Hepatocyte (in vitro differentiated cells): ENCODE measurements around the gene OR51F2. TPM values are rescaled to one million over a fixed set of nuclear protein-coding genes. Genes with fewer than 3 reads are reported as not detected.

Experiments
- DNase-seq: peaks from one replicate; pipeline ENCODE4 v3.0.0-alpha.2; 2016; ENCODE audit warnings: low spot score
- H2AFZ ChIP-seq: fragments of 200-600 bp; sonication (generic); 2 replicates; pipeline ENCODE4 v1.6.0; 2016; ENCODE audit warnings: antibody characterized with exemption, mild to moderate bottlenecking
- H3K27ac ChIP-seq: fragments of 200-600 bp; sonication (generic); 2 replicates; pipeline ENCODE4 v1.5.1; 2016; ENCODE audit warnings: mild to moderate bottlenecking
- H3K27me3 ChIP-seq: fragments of 200-600 bp; sonication (generic); 2 replicates; pipeline ENCODE4 v1.6.1; 2016
- H3K36me3 ChIP-seq: fragments of 200-600 bp; sonication (generic); replicated peaks from 2 replicates; pipeline ENCODE4 v1.5.1; 2016; ENCODE audit warnings: low read depth; ENCODE audit not compliant: insufficient read depth
- H3K4me1 ChIP-seq: fragments of 200-600 bp; sonication (generic); 2 replicates; pipeline ENCODE4 v1.5.1; 2016; ENCODE audit warnings: mild to moderate bottlenecking, moderate library complexity; ENCODE audit not compliant: insufficient read depth
- H3K4me2 ChIP-seq: fragments of 200-600 bp; sonication (generic); 2 replicates; pipeline ENCODE4 v1.6.0; 2016
- H3K4me3 ChIP-seq: fragments of 200-600 bp; sonication (generic); 2 replicates; pipeline ENCODE4 v1.5.1; 2016; ENCODE audit warnings: mild to moderate bottlenecking
- H3K79me2 ChIP-seq: fragments of 200-600 bp; sonication (generic); 2 replicates; pipeline ENCODE4 v1.6.0; 2017; ENCODE audit warnings: mild to moderate bottlenecking
- H3K9me2 ChIP-seq: fragments of 200-600 bp; sonication (generic); replicated peaks from 2 replicates; pipeline ENCODE4 v1.6.0; 2017; ENCODE audit warnings: mild to moderate bottlenecking; ENCODE audit not compliant: insufficient read depth
- H3K9me3 ChIP-seq: fragments of 200-600 bp; sonication (generic); 2 replicates; pipeline ENCODE4 v1.5.1; 2016; ENCODE audit warnings: low read depth, mild to moderate bottlenecking
- H4K20me1 ChIP-seq: fragments of 200-600 bp; sonication (generic); 2 replicates; pipeline ENCODE4 v1.6.0; 2016; ENCODE audit warnings: mild to moderate bottlenecking; ENCODE audit not compliant: insufficient read depth, poor library complexity, severe bottlenecking
- EZH2 ChIP-seq: fragments of 200-600 bp; sonication (generic); IDR thresholded peaks from 2 replicates; pipeline ENCODE4 v1.6.1; 2016; ENCODE audit warnings: antibody characterized with exemption, mild to moderate bottlenecking, borderline replicate concordance
- EZH2phosphoT487 ChIP-seq: fragments of 200-600 bp; sonication (generic); IDR thresholded peaks from one replicate; pipeline ENCODE4 v1.6.1; 2018; ENCODE audit warnings: antibody characterized with exemption, mild to moderate bottlenecking, low read depth, moderate library complexity; ENCODE audit not compliant: unreplicated experiment, severe bottlenecking
- WGBS: methylation state at CpG from one replicate; pipeline ENCODE4 v1.1.6; 2016; ENCODE audit warnings: low lambda C conversion rate; ENCODE audit errors: missing lambda C conversion rate; 5-methylcytosine and 5-hydroxymethylcytosine counted together
- polyA plus RNA-seq: library from polyadenylated mRNA; unstranded; fragments of >200 nt; fragmentation: Nextera tagmentation; extraction: Ambion mirVana; gene quantifications from 2 replicates; pipeline ENCODE4 v1.2.1, GENCODE V29; 2016
- total RNA-seq: library from RNA; depleted of rRNA; stranded (reverse); fragments of >200 nt; gene quantifications from 2 replicates; pipeline ENCODE4 v1.2.3, GENCODE V29; 2014
- TF ChIP-seq, protein P1 (sequence below): fragments of 200-600 bp; sonication (generic); IDR thresholded peaks from 2 replicates; pipeline ENCODE4 v1.5.1; 2016; ENCODE audit warnings: antibody characterized with exemption, mild to moderate bottlenecking; ENCODE audit not compliant: poor library complexity

OR51F2 gene
- total and polyA plus RNA-seq, 2 experiments from 2014 or later = not detected

DNA sequence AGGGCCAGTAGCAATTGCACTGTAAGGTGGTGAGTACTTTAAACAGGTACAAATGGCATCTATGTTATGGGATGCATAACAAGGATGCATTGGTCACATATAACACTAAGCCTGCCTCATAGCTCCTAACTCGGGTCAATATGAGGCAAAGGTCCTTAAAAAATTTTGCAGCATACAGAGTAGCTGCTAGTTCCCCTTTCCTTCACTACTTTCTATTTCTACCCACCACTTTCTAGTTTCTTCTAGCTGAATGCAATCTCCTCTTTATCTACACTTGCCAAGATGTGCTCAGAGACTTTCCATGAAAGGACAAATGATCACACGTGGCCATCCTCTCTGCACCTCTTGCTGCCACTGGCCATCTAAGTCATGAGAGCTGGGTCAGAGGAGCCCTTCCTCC lies 9.8 kb downstream of the OR51F2 start:
- H3K4me3 ChIP-seq = no peak overlapping the region
- H3K27ac ChIP-seq = no peak overlapping the region
- 70% methylated on average over 2 of the region's 2 CpGs for WGBS
- no peaks in the 10 kb centered on the region for H3K4me1 ChIP-seq
- H3K9me3 ChIP-seq = no peaks in the 10 kb centered on the region
- no peaks in the 10 kb centered on the region for H3K9me2 ChIP-seq
- H2AFZ ChIP-seq = no peak overlapping the region
- no peaks in the 10 kb centered on the region for H3K36me3 ChIP-seq
- H3K27me3 ChIP-seq = no peaks in the 10 kb centered on the region
- no peak for DNase-seq
- H3K4me2 ChIP-seq = no peak overlapping the region
- no peak for TF ChIP-seq EZH2phosphoT487
- TF ChIP-seq EZH2 = no peak
- TF ChIP-seq, protein P1, sequence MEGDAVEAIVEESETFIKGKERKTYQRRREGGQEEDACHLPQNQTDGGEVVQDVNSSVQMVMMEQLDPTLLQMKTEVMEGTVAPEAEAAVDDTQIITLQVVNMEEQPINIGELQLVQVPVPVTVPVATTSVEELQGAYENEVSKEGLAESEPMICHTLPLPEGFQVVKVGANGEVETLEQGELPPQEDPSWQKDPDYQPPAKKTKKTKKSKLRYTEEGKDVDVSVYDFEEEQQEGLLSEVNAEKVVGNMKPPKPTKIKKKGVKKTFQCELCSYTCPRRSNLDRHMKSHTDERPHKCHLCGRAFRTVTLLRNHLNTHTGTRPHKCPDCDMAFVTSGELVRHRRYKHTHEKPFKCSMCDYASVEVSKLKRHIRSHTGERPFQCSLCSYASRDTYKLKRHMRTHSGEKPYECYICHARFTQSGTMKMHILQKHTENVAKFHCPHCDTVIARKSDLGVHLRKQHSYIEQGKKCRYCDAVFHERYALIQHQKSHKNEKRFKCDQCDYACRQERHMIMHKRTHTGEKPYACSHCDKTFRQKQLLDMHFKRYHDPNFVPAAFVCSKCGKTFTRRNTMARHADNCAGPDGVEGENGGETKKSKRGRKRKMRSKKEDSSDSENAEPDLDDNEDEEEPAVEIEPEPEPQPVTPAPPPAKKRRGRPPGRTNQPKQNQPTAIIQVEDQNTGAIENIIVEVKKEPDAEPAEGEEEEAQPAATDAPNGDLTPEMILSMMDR = no peak
- H4K20me1 ChIP-seq = no peaks in the 10 kb centered on the region
- no peaks in the 10 kb centered on the region for H3K79me2 ChIP-seq

DNA sequence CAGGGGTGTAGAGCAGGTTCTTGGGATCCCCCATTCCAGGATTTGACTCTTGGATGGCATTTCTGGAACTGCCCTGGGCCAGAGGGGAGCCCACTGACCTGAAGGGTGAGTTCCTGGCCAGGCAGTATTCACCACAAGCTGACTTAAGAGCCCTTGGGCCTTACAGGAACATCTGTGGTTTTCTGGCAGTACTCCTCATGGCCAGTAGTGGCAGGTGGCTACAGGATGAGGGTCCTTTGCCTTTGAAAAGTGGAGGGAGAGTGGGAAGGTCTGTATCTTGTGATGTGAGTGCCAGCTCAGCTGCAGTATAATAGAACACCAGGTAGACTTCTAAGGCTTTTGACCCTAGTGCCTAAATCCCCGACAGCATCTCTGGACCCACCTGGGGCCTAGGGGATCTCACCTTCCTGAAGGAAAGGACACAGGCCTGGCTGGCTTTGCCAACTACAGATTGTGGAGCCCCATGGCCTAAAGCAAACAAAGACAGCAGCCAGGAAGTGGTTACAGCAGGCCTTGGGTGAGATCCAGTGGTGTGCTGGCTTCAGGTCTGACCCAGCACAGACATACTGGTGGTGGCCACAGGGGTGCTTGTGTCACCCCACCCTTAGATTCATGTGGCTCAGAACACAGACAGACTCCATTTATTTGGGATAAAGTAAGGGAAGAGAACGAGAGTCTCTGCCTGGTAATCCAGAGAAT lies 18.9 kb downstream of the OR51F2 start:
- Histone ChIP-seq H3K9me3 (no peaks in the 10 kb centered on the region), H3K9me2 (no peaks in the 10 kb centered on the region), H3K79me2 (no peaks in the 10 kb centered on the region), H3K27ac (no peak overlapping the region), H3K4me2 (no peak overlapping the region), H2AFZ (no peak overlapping the region), H3K36me3 (no peaks in the 10 kb centered on the region), H3K4me3 (no peak overlapping the region), H3K4me1 (no peaks in the 10 kb centered on the region), H4K20me1 (no peaks in the 10 kb centered on the region), H3K27me3 (no peaks in the 10 kb centered on the region)
- TF ChIP-seq EZH2 (no peak), EZH2phosphoT487 (no peak)
- TF ChIP-seq, protein P1 = no peak
- no peak for DNase-seq
- 97% methylated on average over 2 of the region's 2 CpGs for WGBS

DNA sequence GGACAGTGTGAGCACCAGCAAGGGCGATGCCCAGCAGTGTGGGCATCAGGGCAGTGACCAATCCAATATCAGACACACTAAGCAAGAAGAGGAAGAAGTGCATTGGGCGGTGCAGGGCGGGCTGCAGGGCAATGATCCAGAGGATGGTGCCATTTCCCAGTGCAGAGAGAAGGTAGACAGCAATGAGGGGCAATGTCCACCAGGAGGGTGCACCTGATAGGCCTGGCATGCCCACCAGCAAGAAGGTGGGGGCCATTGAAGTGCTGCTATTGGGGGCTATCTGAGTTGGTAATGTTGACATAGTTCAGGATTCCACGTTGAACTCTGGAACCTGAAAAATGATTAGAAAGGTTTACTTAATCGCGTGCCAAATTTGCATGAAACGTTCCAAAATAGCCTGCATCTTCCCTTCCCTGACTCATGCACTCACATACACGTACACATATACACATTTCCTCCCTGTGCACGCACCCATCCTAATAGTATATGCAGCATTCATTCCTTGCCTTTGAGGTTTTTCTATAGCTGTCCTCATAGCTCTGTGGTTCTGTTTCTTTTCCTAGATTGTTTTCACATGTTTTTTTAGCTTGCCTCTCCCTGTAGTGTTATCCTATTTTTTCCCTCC lies 27.9 kb downstream of the OR51F2 start, which contains the start of gene OR51S1:
OR51S1 (minus strand) TSS at position 301 of the 625 bp plus-strand sequence; CDS start at position 301, 0 bp downstream.
- no peak within 1 kb of the TSS for H3K4me3 ChIP-seq
- H3K9me2 ChIP-seq = no peaks in the 10 kb centered on the region
- H3K79me2 ChIP-seq = no peaks in the 10 kb centered on the region
- no peaks in the 10 kb centered on the region for H3K27me3 ChIP-seq
- H2AFZ ChIP-seq = no peak within 1 kb of the TSS
- 69% methylated on average over 9 of the region's 9 CpGs for WGBS
- no peaks in the 10 kb centered on the region for H3K9me3 ChIP-seq
- no peaks in the 10 kb centered on the region for H4K20me1 ChIP-seq
- no peak within 1 kb of the TSS for H3K27ac ChIP-seq
- no peaks in the 10 kb centered on the region for H3K36me3 ChIP-seq
- no peak for TF ChIP-seq EZH2
- TF ChIP-seq, protein P1 = no peak
- H3K4me1 ChIP-seq = no peaks in the 10 kb centered on the region
- no peak for DNase-seq
- no peak within 1 kb of the TSS for H3K4me2 ChIP-seq
